HCT116 (cell line): ENCODE results near the gene PRELID1. TPM values are rescaled to one million over a fixed set of nuclear protein-coding genes. Genes with fewer than 3 reads are reported as not detected.

Experiments
- ATAC-seq: fragments of 200-7000 bp; cut with Tn5 transposase; 2 replicates; pipeline ENCODE4 v1.9.1; 2020; ENCODE audit warnings: mild to moderate bottlenecking, moderate library complexity
- BruUV-seq: library from RNA; stranded (reverse); fragments of 400-500 nt; replicated peaks from 2 replicates; lab custom pipeline; 2021; lab: Mats Ljungman, UMichigan
- CTCF ChIA-PET: fragments of 300-600 bp; sonication (Branson Sonifier 250); formaldehyde crosslinking; loops from one replicate; lab custom pipeline; 2021; ENCODE audit warnings: antibody characterized with exemption; lab: Charles Lee
- POLR2A ChIA-PET: fragments of 300-600, 350-600 bp; sonication (Branson Sonifier 250); formaldehyde crosslinking; loops from one replicate; lab custom pipeline; 2021; ENCODE audit warnings: antibody characterized with exemption; lab: Charles Lee
- RAD21 ChIA-PET, 2 experiments: fragments of 300-600 bp; sonication (Branson Sonifier 250); formaldehyde crosslinking; loops; one replicate each; lab custom pipeline; 2023; ENCODE audit warnings: low total read pairs in 2 of 2; ENCODE audit not compliant: uncharacterized antibody in 2 of 2, unreplicated experiment in 2 of 2, low non-redundant PET in 1 of 2; lab: Charles Lee
- DNase-seq: peaks from one replicate; pipeline ENCODE4 v3.0.0-alpha.2; 2010; ENCODE audit warnings: low read depth, low spot score
- H2AFZ ChIP-seq: fragments of 200-600 bp; shearing (Covaris generic), sonication (generic); 2 replicates; pipeline ENCODE4 v1.6.1; 2017; ENCODE audit warnings: low read depth, mixed run types, mixed read lengths, antibody characterized with exemption, low read length; ENCODE audit not compliant: poor library complexity, severe bottlenecking
- H3K27ac ChIP-seq: 2 replicates; pipeline ENCODE4 v1.5.1; 2012; ENCODE audit warnings: low read depth, low read length
- H3K27me3 ChIP-seq: fragments of 200-600 bp; sonication (generic); 2 replicates; pipeline ENCODE4 v1.6.1; 2016; ENCODE audit warnings: mixed run types, low read length, mixed read lengths; ENCODE audit not compliant: insufficient read depth
- H3K36me3 ChIP-seq, 2 experiments: fragments of 200-500 bp in 1 of 2; fragments of 200-600 bp in 1 of 2; sonication (Bioruptor generic) in 1 of 2; sonication (generic) in 1 of 2; 2 replicates each; pipeline versions ENCODE4 v1.5.1 to v1.6.1; 2014 to 2016; ENCODE audit warnings: low read length in 2 of 2, inconsistent platforms in 1 of 2, mixed read lengths in 1 of 2, mixed run types in 1 of 2; ENCODE audit not compliant: insufficient read depth in 2 of 2, control insufficient read depth in 1 of 2
- H3K4me1 ChIP-seq, 2 experiments: fragments of 200-600 bp in 1 of 2; sonication (generic) in 1 of 2; 2 replicates each; pipeline versions ENCODE4 v1.5.1 to v1.6.1; 2012 to 2017; ENCODE audit warnings: low read length in 2 of 2, inconsistent platforms in 1 of 2, mild to moderate bottlenecking in 1 of 2, mixed read lengths in 1 of 2, mixed run types in 1 of 2, moderate library complexity in 1 of 2; ENCODE audit not compliant: insufficient read depth in 2 of 2, control insufficient read depth in 1 of 2
- H3K4me2 ChIP-seq: fragments of 200-600 bp; sonication (generic); 2 replicates; pipeline ENCODE4 v1.6.1; 2017; ENCODE audit warnings: mixed run types, low read length, mixed read lengths
- H3K4me3 ChIP-seq, 2 experiments: fragments of 200-600 bp in 1 of 2; sonication (generic) in 1 of 2; replicated peaks in 1 of 2; 2 replicates each; pipeline ENCODE4 v1.5.1; 2011 to 2016; ENCODE audit warnings: low read length in 2 of 2, control low read depth in 1 of 2, low read depth in 1 of 2, mild to moderate bottlenecking in 1 of 2, mixed read lengths in 1 of 2, mixed run types in 1 of 2
- H3K79me2 ChIP-seq: fragments of 200-600 bp; sonication (generic); 2 replicates; pipeline ENCODE4 v1.6.1; 2017; ENCODE audit warnings: mild to moderate bottlenecking, mixed run types, low read length, moderate library complexity, mixed read lengths; ENCODE audit not compliant: insufficient read depth
- H3K9ac ChIP-seq: fragments of 200-600 bp; sonication (generic); 2 replicates; pipeline ENCODE4 v1.6.1; 2016; ENCODE audit warnings: low read length, mixed read lengths
- H3K9me2 ChIP-seq: fragments of 200-600 bp; sonication (generic), shearing (Covaris generic); 2 replicates; pipeline ENCODE4 v1.6.1; 2017; ENCODE audit warnings: mixed run types, mild to moderate bottlenecking, moderate library complexity; ENCODE audit not compliant: insufficient read depth
- H3K9me3 ChIP-seq, 2 experiments: fragments of 200-500 bp in 1 of 2; fragments of 200-600 bp in 1 of 2; sonication (Bioruptor generic) in 1 of 2; sonication (generic) in 1 of 2; 2 replicates each; pipeline ENCODE4 v1.6.1; 2014 to 2017; ENCODE audit warnings: low read length in 2 of 2, mixed read lengths in 2 of 2, inconsistent platforms in 1 of 2, low read depth in 1 of 2, mild to moderate bottlenecking in 1 of 2, mixed run types in 1 of 2, moderate library complexity in 1 of 2; ENCODE audit not compliant: control insufficient read depth in 1 of 2, insufficient read depth in 1 of 2
- H4K20me1 ChIP-seq: fragments of 200-600 bp; sonication (generic), shearing (Covaris generic); 2 replicates; pipeline ENCODE4 v1.6.1; 2017; ENCODE audit warnings: mixed run types, mild to moderate bottlenecking, moderate library complexity; ENCODE audit not compliant: insufficient read depth
- CBX3 ChIP-seq: IDR thresholded peaks from 2 replicates; pipeline ENCODE4 v1.6.1; 2012; ENCODE audit warnings: low read depth
- CEBPB ChIP-seq: IDR thresholded peaks from 2 replicates; pipeline ENCODE4 v1.6.1; 2012; ENCODE audit warnings: low read depth
- ELF1 ChIP-seq: IDR thresholded peaks from 2 replicates; pipeline ENCODE4 v1.6.1; 2012; ENCODE audit warnings: low read depth, borderline replicate concordance
- EZH2 ChIP-seq: fragments of 200-600 bp; sonication (generic); IDR thresholded peaks from 2 replicates; pipeline ENCODE4 v1.6.1; 2017; ENCODE audit warnings: antibody characterized with exemption, mixed run types
- EZH2phosphoT487 ChIP-seq: fragments of 200-600 bp; IDR thresholded peaks from 2 replicates; pipeline ENCODE4 v1.6.1; 2018; ENCODE audit warnings: antibody characterized with exemption, borderline replicate concordance
- FOSL1 ChIP-seq: IDR thresholded peaks from 2 replicates; pipeline ENCODE4 v1.6.1; 2012; ENCODE audit warnings: low read depth
- JUND ChIP-seq: IDR thresholded peaks from 2 replicates; pipeline ENCODE4 v1.6.1; 2012
- POLR2A ChIP-seq: IDR thresholded peaks from 2 replicates; pipeline ENCODE4 v1.7.0; 2011; ENCODE audit warnings: borderline replicate concordance; ENCODE audit not compliant: insufficient read depth, insufficient read length; ENCODE audit errors: extremely low read depth
- RAD21 ChIP-seq: IDR thresholded peaks from 2 replicates; pipeline ENCODE4 v1.6.1; 2012; ENCODE audit warnings: low read depth, mild to moderate bottlenecking
- SP1 ChIP-seq: IDR thresholded peaks from 2 replicates; pipeline ENCODE4 v1.6.1; 2012; ENCODE audit warnings: low read depth
- SRF ChIP-seq: IDR thresholded peaks from 2 replicates; pipeline ENCODE4 v1.6.1; 2012; ENCODE audit warnings: low read depth
- TCF7L2 ChIP-seq: IDR thresholded peaks from 2 replicates; pipeline ENCODE4 v1.7.0; 2011; ENCODE audit warnings: borderline replicate concordance, inconsistent platforms; ENCODE audit not compliant: insufficient read depth, insufficient read length; ENCODE audit errors: extremely low read depth
- ZBTB33 ChIP-seq: IDR thresholded peaks from 2 replicates; pipeline ENCODE4 v1.6.1; 2011; ENCODE audit warnings: mild to moderate bottlenecking, low read length, moderate library complexity; ENCODE audit not compliant: insufficient replicate concordance; ENCODE audit errors: extremely low read depth
- ZFX ChIP-seq: fragments of 450-650 bp; IDR thresholded peaks from 2 replicates; pipeline ENCODE4 v1.6.1; 2017
- ZNF274 ChIP-seq: fragments of 200-500 bp; sonication (Bioruptor generic); IDR thresholded peaks from 2 replicates; pipeline ENCODE4 v1.6.1; 2014; ENCODE audit warnings: mild to moderate bottlenecking, low read depth, low read length, inconsistent platforms
- intact Hi-C: fragments of 100-400 bp; cut with micrococcal nuclease; formaldehyde crosslinking; loops from 2 replicates; pipeline ENCODE4 v1.10.0; 2022
- total RNA-seq: library from RNA; stranded (reverse); gene quantifications from one replicate; pipeline ENCODE4 v1.2.1, GENCODE V29; 2021; ENCODE audit not compliant: unreplicated experiment
- TF ChIP-seq, protein P1 (sequence below): IDR thresholded peaks from 2 replicates; pipeline ENCODE4 v1.6.1; 2012
- TF ChIP-seq, protein P2 (sequence below): IDR thresholded peaks from 2 replicates; pipeline ENCODE4 v1.6.1; 2012
- TF ChIP-seq, protein P3 (sequence below), 3 experiments: fragments of 200-600 bp in 1 of 3; sonication (generic) in 1 of 3; IDR thresholded peaks in 2 of 3; conservative IDR thresholded peaks in 1 of 3; 2 replicates each; pipeline ENCODE4 v1.5.1; 2012 to 2017; ENCODE audit warnings: low read depth in 2 of 3, low read length in 2 of 3, antibody characterized with exemption in 1 of 3, borderline replicate concordance in 1 of 3, control low read depth in 1 of 3, mild to moderate bottlenecking in 1 of 3, mixed read lengths in 1 of 3, mixed run types in 1 of 3, moderate library complexity in 1 of 3; ENCODE audit not compliant: insufficient read depth in 1 of 3

PRELID1 gene
- total RNA-seq, 1 experiment from 2014 or later: 223 TPM

DNA sequence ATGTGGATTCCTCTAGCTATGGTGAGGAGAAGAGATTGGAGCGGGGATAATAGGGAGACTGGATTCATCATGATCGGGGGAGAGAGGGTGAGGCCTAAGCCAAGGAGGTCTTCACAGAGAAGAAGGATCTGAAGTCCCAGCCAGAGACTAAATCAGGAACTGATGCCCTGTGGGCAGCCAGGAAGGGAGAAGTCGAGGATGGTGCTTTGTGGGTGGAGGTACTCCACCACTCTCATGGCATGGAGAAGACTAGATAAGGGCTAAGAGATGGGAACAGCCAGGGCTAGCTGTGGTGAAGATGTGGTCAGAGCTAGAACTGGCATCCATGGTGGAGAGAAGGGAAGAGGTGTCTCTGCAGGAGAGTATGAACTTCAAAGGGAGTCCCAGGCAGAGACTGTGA is 51.1 kb downstream of the PRELID1 start:
- Histone ChIP-seq H4K20me1 (no peaks in the 10 kb centered on the region), H3K9me3 (peaks cover 0 to 4% of the 10 kb centered on the region in 2 experiments; a peak in 1 of 4 replicates), H3K27ac (no peak overlapping the region), H3K79me2 (peaks cover 17% of the 10 kb centered on the region), H3K4me1 (peaks cover 13 to 22% of the 10 kb centered on the region in 2 experiments), H2AFZ (no peak overlapping the region)
- POLR2A ChIA-PET: no interaction called here
- intact Hi-C loops: no loop called here
- ATAC-seq: no peak
- no peak for TF ChIP-seq EZH2
- TF ChIP-seq CEBPB: no peak
- no peak for TF ChIP-seq ZNF274
- TF ChIP-seq SP1: no peak
- no peak for TF ChIP-seq TCF7L2
- TF ChIP-seq POLR2A: no peak
- TF ChIP-seq, protein P1, sequence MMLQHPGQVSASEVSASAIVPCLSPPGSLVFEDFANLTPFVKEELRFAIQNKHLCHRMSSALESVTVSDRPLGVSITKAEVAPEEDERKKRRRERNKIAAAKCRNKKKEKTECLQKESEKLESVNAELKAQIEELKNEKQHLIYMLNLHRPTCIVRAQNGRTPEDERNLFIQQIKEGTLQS: no peak
- TF ChIP-seq RAD21: no peak
- no peak for TF ChIP-seq FOSL1
- no peak for TF ChIP-seq EZH2phosphoT487
- TF ChIP-seq SRF: no peak
- TF ChIP-seq, protein P2, sequence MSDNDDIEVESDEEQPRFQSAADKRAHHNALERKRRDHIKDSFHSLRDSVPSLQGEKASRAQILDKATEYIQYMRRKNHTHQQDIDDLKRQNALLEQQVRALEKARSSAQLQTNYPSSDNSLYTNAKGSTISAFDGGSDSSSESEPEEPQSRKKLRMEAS: no peak
- no peak for TF ChIP-seq ZBTB33
- no peak for TF ChIP-seq CBX3
- TF ChIP-seq, protein P3, sequence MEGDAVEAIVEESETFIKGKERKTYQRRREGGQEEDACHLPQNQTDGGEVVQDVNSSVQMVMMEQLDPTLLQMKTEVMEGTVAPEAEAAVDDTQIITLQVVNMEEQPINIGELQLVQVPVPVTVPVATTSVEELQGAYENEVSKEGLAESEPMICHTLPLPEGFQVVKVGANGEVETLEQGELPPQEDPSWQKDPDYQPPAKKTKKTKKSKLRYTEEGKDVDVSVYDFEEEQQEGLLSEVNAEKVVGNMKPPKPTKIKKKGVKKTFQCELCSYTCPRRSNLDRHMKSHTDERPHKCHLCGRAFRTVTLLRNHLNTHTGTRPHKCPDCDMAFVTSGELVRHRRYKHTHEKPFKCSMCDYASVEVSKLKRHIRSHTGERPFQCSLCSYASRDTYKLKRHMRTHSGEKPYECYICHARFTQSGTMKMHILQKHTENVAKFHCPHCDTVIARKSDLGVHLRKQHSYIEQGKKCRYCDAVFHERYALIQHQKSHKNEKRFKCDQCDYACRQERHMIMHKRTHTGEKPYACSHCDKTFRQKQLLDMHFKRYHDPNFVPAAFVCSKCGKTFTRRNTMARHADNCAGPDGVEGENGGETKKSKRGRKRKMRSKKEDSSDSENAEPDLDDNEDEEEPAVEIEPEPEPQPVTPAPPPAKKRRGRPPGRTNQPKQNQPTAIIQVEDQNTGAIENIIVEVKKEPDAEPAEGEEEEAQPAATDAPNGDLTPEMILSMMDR (IDR thresholded peaks at IDR 0.05 in 2 of 3, conservative IDR thresholded peaks at IDR 0.05 in 1 of 3; ENCODE audit: borderline replicate concordance in 1 of 3, insufficient read depth in 1 of 3, low read depth in 2 of 3, low read length in 2 of 3): no peak
- no peak for TF ChIP-seq ZFX
- no peak for TF ChIP-seq ELF1
- no peak for TF ChIP-seq JUND
- TF ChIP-seq, all 23 proteins: peak for 0
- Histone ChIP-seq H3K9me2 (no peaks in the 10 kb centered on the region), H3K27me3 (no peaks in the 10 kb centered on the region), H3K4me3 (no peak overlapping the region), H3K9ac (no peak overlapping the region), H3K4me2 (no peak overlapping the region), H3K36me3 (peaks cover 0 to 4% of the 10 kb centered on the region in 2 experiments; a peak in 1 of 4 replicates)
- DNase-seq: no peak
- CTCF ChIA-PET: interaction anchor here (3.2 kb wide), 1 partner anchor 15 kb away, joined by 15 read pairs; no protein-coding TSS in a partner anchor
- no TSS peak for BruUV-seq
- RAD21 ChIA-PET: no interaction called here
